GM23338 (cell line): ENCODE measurements around the gene SORL1.

Source experiments
- CTCF ChIP-seq, 2 experiments: fragments of 200-600 bp in 1 of 2; sonication (generic) in 1 of 2; conservative IDR thresholded peaks; 2 replicates each; pipeline versions ENCODE4 v1.5.1 to v1.6.1; 2016 to 2017; ENCODE audit warnings: antibody characterized with exemption in 2 of 2, low read depth in 2 of 2, mild to moderate bottlenecking in 2 of 2, moderate library complexity in 1 of 2
- EZH2 ChIP-seq: fragments of 200-600 bp; sonication (generic); IDR thresholded peaks from one replicate; pipeline ENCODE4 v1.8.0; 2017; ENCODE audit warnings: antibody characterized with exemption, mild to moderate bottlenecking, low read depth; ENCODE audit not compliant: unreplicated experiment
- JUNB ChIP-seq: IDR thresholded peaks from one replicate; pipeline ENCODE4 v1.6.1; 2016; ENCODE audit warnings: antibody characterized with exemption; ENCODE audit not compliant: unreplicated experiment
- POLR2AphosphoS5 ChIP-seq: IDR thresholded peaks from 2 replicates; pipeline ENCODE4 v1.6.1; 2016; ENCODE audit warnings: antibody characterized with exemption, low read depth

GRCh38 chr11:121405646-121406045, 46.5 kb upstream of the SORL1 start:
- TF ChIP-seq CTCF (conservative IDR thresholded peaks at IDR 0.05; ENCODE audit: low read depth in 2 of 2): no peak
- no peak for TF ChIP-seq EZH2
- no peak for TF ChIP-seq POLR2AphosphoS5
- no peak for TF ChIP-seq JUNB
